ENCODE measurements around the gene PTPRN2. TPM values are rescaled to one million over a fixed set of nuclear protein-coding genes. Genes with fewer than 3 reads are reported as not detected.

PTPRN2 gene
- total and polyA plus RNA-seq, 2 of the 8 experiments (the other 6 are each of a cell fraction or from before 2014, with no cell fraction given): 2.6 to 4.5 TPM

DNA sequence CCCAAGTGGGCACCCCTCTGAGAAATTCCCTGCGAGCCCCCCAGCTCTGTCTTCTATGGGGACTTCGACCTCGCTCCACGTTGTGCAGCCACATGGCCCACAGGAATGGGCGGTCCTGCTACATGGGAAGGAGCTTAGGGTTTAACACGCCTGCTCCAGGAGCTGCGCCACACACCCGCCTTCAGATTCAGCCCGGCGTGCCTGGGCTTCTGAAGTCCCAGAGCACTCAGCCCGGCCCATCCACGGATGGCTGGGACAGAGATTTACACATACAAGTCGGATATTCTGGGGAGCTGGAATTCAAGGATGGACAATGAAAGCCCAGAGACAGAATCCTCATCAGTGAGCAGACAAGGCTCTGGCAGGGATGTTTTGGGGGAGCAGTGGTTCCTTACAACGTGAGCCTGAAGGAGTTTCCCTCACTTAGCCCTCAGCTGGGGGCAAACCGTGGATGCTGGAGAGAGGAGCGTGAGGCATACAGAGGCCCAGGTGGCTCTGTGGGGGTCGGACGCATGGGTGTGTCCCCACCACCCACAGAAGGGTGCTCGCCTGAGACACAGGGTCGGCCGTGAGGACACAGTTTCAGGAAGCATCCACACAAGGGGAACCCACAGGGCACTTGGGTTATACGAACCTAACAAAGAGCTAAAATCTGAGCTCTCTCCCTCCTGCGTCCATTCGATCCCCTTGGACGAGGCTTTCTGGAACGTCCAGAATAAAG lies 877.9 kb downstream of the PTPRN2 start:
- Histone ChIP-seq H3K9ac (replicated peaks in 1 of 4; ENCODE audit: extremely low read depth in 1 of 4, low read depth in 3 of 4, low read length in 3 of 4) (no peak overlapping the region), H4K20me1 (replicated peaks in 1 of 2; ENCODE audit: control insufficient read depth in 1 of 2, insufficient read depth in 2 of 2, low read length in 2 of 2) (peaks cover 0 to 3% of the 10 kb centered on the region in 2 experiments), H3K4me1 (replicated peaks in 1 of 4; ENCODE audit: control insufficient read depth in 3 of 4, insufficient read depth in 4 of 4, low read length in 3 of 4) (no peaks in the 10 kb centered on the region; a peak in 1 of 7 replicates), H3K27me3 (replicated peaks in 1 of 4; ENCODE audit: control insufficient read depth in 3 of 4, extremely low read depth in 1 of 4, insufficient read depth in 3 of 4, low read length in 3 of 4) (no peaks in the 10 kb centered on the region; a peak in 2 of 7 replicates), H2BK5ac (ENCODE audit: low read depth, low read length) (no peak overlapping the region), H3K14ac (ENCODE audit: insufficient read length) (no peak overlapping the region), H3K9me3 (ENCODE audit: insufficient read depth in 2 of 2, low read depth in 1 of 2, low read length in 1 of 2) (no peaks in the 10 kb centered on the region), H4K5ac (ENCODE audit: insufficient read length, low read depth, low read length) (no peak overlapping the region), H3K4ac (replicated peaks; ENCODE audit: insufficient read length, low read depth, low read length) (no peak overlapping the region), H3K23ac (ENCODE audit: insufficient read length) (no peak overlapping the region), H2BK15ac (ENCODE audit: low read length) (no peak overlapping the region), H3K18ac (ENCODE audit: extremely low read depth, low read length) (no peak overlapping the region), H2BK120ac (replicated peaks; ENCODE audit: low read depth, low read length) (no peak overlapping the region), H2BK20ac (ENCODE audit: low read length) (no peak overlapping the region), H2AFZ (ENCODE audit: low read length) (no peak overlapping the region), H4K8ac (ENCODE audit: extremely low read depth, insufficient read depth, low read length) (no peak overlapping the region), H3K36me3 (ENCODE audit: control insufficient read depth in 2 of 4, insufficient read depth in 4 of 4, low read length in 3 of 4) (no peaks in the 10 kb centered on the region), H3K79me2 (ENCODE audit: control insufficient read depth in 1 of 2, insufficient read depth in 2 of 2, low read length in 2 of 2) (no peaks in the 10 kb centered on the region), H3K23me2 (ENCODE audit: low read depth, low read length) (no peaks in the 10 kb centered on the region), H2AK5ac (ENCODE audit: low read depth, low read length) (no peak overlapping the region), H3K4me3 (ENCODE audit: extremely low read depth in 1 of 4, insufficient read depth in 2 of 4, low read depth in 3 of 4, low read length in 4 of 4) (no peak overlapping the region), H3K79me1 (ENCODE audit: low read depth, low read length) (no peaks in the 10 kb centered on the region), H3K27ac (ENCODE audit: low read depth, low read length) (no peak overlapping the region), H4K91ac (replicated peaks; ENCODE audit: insufficient read length, low read length) (no peak overlapping the region), H2BK12ac (ENCODE audit: low read depth, low read length) (no peak overlapping the region), H3K4me2 (ENCODE audit: insufficient read depth in 1 of 2, low read depth in 2 of 2, low read length in 2 of 2) (no peak overlapping the region), H3K56ac (replicated peaks; ENCODE audit: insufficient read length, low read depth, low read length) (no peak overlapping the region)
- ChIA-PET CTCF (ENCODE audit: partially characterized antibody) (interaction anchor here (1.6 to 2.3 kb wide), 2 partner anchors 10 to 119 kb away, joined by 5 to 12 read pairs; no protein-coding TSS in a partner anchor), POLR2A (ENCODE audit: partially characterized antibody) (no interaction called here)
- DNase-seq (ENCODE audit: low read depth in 1 of 2, low spot score in 2 of 2): no peak
- 90% methylated on average over 26 of the region's 26 CpGs; no CpG with 5 or more reads in 1 of the 2 experiments for WGBS, 2 experiments (ENCODE audit: extremely low coverage in 1 of 2, insufficient coverage in 1 of 2, insufficient read length in 1 of 2, insufficient replicate concordance in 2 of 2, low coverage in 1 of 2, low lambda C conversion rate in 2 of 2, missing lambda C conversion rate in 1 of 2)
- no peak for FAIRE-seq
- TF ChIP-seq TBP (IDR thresholded peaks at IDR 0.05; ENCODE audit: low read depth, low read length) (no peak), BRCA1 (IDR thresholded peaks at IDR 0.05; ENCODE audit: low read depth, low read length) (no peak), SIRT6 (IDR thresholded peaks at IDR 0.05; ENCODE audit: low read length) (no peak), PHF8 (conservative IDR thresholded peaks at IDR 0.05; ENCODE audit: low read depth, low read length) (no peak), HDAC6 (IDR thresholded peaks at IDR 0.05; ENCODE audit: low read depth, low read length) (no peak), SRF (IDR thresholded peaks at IDR 0.05; ENCODE audit: low read depth, low read length) (no peak), SP2 (IDR thresholded peaks at IDR 0.05; ENCODE audit: low read length) (no peak), SIN3A (conservative IDR thresholded peaks at IDR 0.05 in 1 of 2, IDR thresholded peaks at IDR 0.05 in 1 of 2; ENCODE audit: low read depth in 1 of 2, low read length in 2 of 2) (no peak)
- TF ChIP-seq, protein P1, sequence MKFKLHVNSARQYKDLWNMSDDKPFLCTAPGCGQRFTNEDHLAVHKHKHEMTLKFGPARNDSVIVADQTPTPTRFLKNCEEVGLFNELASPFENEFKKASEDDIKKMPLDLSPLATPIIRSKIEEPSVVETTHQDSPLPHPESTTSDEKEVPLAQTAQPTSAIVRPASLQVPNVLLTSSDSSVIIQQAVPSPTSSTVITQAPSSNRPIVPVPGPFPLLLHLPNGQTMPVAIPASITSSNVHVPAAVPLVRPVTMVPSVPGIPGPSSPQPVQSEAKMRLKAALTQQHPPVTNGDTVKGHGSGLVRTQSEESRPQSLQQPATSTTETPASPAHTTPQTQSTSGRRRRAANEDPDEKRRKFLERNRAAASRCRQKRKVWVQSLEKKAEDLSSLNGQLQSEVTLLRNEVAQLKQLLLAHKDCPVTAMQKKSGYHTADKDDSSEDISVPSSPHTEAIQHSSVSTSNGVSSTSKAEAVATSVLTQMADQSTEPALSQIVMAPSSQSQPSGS (IDR thresholded peaks at IDR 0.05; ENCODE audit: low read length): no peak
- TF ChIP-seq, protein P2, sequence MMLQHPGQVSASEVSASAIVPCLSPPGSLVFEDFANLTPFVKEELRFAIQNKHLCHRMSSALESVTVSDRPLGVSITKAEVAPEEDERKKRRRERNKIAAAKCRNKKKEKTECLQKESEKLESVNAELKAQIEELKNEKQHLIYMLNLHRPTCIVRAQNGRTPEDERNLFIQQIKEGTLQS (IDR thresholded peaks at IDR 0.05; ENCODE audit: insufficient read depth, low read depth, low read length): no peak

Data from H1 (cell line).